Stimulated activated effector memory CD8-positive, alpha-beta T cell treated with anti-CD3 and anti-CD28 coated beads, Interleukin-12 subunit alpha, Interleukin-12 subunit beta, amount 100 ng/mL, for 72 hours (primary cell): ENCODE results near the gene SLC39A7.

ENCODE experiments used
- ATAC-seq: fragments of 150-1000 bp; cut with Tn5 transposase; 2 replicates; pipeline ENCODE4 v1.10.0; 2021
- DNase-seq, 2 donors: peaks; one replicate each; pipeline ENCODE4 v3.0.0; 2021 to 2022; ENCODE audit warnings: low spot score in 2 of 2
- H3K27ac Mint-ChIP-seq: one replicate; pipeline ENCODE4 v1.8.0; 2022; ENCODE audit warnings: mild to moderate bottlenecking, mixed read lengths
- H3K36me3 Mint-ChIP-seq: one replicate; pipeline ENCODE4 v1.8.0; 2022; ENCODE audit warnings: mild to moderate bottlenecking, mixed read lengths
- H3K4me1 Mint-ChIP-seq: one replicate; pipeline ENCODE4 v1.8.0; 2022; ENCODE audit warnings: mixed read lengths
- H3K4me3 Mint-ChIP-seq: one replicate; pipeline ENCODE4 v1.8.0; 2022; ENCODE audit warnings: mild to moderate bottlenecking, mixed read lengths
- H3K9me3 Mint-ChIP-seq: one replicate; pipeline ENCODE4 v1.8.0; 2022; ENCODE audit warnings: mixed read lengths

Gene SLC39A7

DNA sequence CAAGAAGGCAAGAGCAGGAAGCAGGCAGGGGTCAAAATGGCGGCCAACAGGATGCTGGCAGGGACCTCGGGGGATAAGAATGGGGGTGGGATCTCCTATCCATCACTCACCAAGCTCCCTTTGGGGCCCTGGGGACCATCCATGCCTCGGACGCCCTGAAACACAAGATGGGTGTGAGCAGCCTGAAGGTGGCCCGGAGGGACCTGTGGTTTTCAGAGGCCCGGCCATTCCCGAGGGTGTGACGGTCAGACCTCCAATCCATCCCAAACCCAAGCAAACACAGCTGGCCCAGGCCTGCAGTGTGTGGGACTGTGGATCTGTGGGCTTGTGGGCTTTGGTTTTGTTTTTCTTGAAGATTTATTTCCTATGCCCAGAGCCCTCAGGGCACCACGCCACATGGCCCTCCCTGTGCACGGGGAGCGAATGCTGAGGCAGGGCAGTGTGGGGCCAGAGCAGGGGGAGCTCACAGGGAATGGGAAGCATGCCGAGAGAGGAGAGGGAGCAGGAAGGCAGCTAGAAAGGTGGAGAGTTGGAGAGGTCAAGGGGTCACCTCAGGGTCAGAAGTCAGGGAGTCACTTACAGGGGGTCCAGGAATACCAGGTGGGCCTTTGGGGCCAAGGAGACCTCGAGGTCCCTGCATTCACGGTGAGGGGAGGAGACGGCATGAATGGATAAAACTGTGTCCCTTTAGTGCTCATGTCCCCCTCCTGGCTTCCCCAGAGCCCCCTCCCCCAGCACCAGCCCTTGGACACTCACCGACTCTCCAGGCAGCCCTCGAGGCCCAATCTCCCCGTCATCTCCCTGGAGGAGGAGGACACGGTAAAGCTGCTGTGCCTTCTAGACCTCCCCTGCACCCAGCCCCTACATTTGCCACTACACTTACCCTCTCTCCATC, 22.9 kb upstream of the SLC39A7 start:
- Mint-ChIP-seq H3K9me3 (peaks cover 2% of the 10 kb centered on the region), H3K4me3 (no peak overlapping the region), H3K27ac (peak overlapping the region; percentile 8), H3K36me3 (no peaks in the 10 kb centered on the region), H3K4me1 (peaks cover 8% of the 10 kb centered on the region)
- ATAC-seq (no peak), DNase-seq (no peak)

DNA sequence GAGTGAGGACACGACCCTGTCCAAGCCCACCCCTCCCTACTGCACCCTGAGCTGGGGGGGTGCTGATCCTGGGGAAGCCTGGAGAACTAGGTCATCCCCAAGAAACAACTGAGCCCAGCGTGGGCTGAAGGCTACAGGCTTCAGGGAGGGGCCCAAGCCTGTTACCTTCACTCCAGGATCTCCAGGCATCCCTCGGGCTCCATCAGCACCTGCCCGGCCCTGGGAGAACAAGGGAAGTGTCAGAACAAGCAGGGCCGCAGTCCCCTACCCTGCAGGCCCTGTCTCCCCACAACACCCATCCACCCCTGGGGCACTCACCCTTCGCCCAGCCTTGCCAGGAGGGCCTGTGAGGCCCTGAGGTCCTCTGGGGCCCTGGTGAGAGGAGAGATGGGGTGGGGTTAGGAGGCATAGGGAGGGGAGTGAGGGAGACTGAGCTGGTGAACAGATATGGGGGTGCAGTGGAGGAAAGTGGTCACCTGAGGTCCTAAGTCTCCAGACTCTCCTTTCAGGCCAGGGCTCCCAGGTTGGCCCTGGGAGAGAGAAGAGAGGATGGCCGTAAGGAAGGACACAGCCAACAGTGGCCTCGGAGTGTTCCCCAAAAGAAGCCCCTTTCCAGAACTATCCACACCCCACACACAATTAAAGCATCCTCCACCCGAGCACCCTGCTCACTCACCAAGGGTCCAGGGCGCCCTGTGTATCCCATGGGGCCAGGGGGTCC, 21.8 kb upstream of the SLC39A7 start:
- Mint-ChIP-seq H3K36me3 (no peaks in the 10 kb centered on the region), H3K4me3 (no peak overlapping the region), H3K27ac (peak overlapping the region; percentile 43), H3K9me3 (peaks cover 13% of the 10 kb centered on the region), H3K4me1 (peaks cover 19% of the 10 kb centered on the region)
- ATAC-seq (no peak), DNase-seq (no peak)

DNA sequence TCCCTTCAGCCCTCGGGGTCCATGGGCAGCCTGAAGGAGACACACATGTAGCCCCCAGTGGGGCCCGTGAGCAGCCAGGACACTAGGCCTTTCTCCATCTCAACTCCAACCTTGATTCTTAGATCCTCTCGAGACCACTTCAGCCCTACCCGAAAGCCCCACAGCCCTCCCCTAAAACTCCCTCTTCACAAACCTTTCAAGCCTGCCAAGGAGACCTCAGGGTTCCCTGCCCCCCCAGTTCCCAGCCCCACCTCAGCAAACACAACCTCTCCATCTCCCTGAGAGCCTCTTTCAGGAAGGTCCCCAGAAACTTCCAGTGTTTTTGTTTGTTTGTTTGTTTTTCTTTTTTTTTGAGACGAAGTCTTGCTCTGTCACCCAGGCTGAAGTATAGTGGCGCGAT, 19.5 kb upstream of the SLC39A7 start:
- Mint-ChIP-seq H3K4me3 (no peak overlapping the region), H3K4me1 (peaks cover 26% of the 10 kb centered on the region), H3K36me3 (no peaks in the 10 kb centered on the region), H3K9me3 (peaks cover 13% of the 10 kb centered on the region), H3K27ac (peak overlapping the region; percentile 21)
- DNase-seq (no peak), ATAC-seq (no peak)

DNA sequence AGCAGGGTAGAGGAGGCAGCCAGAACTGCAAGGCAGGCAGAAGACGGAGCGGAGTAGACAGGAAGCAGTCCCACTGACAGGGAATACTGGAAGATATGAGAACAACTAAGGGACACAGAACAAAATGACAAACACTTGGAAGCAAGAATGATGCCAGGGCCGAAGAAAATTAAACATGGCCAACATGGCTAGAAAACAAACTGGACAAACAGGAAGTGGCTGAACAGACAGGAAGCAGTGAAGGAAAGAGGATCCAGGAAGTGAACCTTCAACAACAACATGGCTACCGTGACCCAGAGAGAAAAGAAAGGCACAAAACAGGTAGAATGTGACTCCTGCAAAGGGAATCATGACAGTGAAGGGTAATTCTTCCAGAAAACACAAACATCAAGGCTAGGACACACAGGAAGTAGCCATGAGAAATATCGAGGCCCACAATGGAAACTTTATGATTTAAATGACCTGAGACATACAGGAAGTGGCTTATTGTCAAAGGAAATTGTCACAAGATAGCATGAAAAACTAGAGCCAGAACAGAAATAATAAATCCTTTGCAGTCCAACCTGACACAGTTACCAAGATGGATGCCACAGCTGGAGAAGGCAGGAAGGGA, 17.5 kb upstream of the SLC39A7 start:
- peak overlapping the region; percentile 95 for H3K27ac Mint-ChIP-seq

DNA sequence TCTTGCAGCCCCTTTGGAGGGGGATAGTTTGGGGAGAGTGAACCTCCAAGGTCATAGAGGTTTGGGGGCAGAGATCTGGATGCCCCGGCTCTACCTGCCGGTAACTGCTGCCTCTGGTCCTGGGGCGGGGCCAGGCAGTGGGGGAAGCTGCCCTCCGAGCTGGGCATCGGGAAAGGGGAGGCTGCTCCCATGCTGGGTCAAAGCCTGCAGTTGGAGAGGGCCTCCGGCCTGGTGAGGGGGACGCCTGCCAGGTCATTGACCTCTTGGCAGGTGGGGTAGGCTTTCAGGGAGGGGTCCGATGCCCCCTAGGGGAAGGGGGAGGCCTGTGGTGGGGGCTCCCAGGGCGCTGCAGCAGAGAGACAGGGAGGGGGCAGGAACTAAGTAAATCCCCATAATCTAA, 15.5 kb upstream of the SLC39A7 start:
- Mint-ChIP-seq H3K9me3 (peaks cover 13% of the 10 kb centered on the region), H3K4me3 (no peak overlapping the region), H3K36me3 (no peaks in the 10 kb centered on the region), H3K4me1 (peaks cover 32% of the 10 kb centered on the region), H3K27ac (peak overlapping the region; percentile 67)
- DNase-seq (no peak), ATAC-seq (no peak)

More for the DNA sequence above, 17.5 kb upstream of the SLC39A7 start:
- H3K9me3 Mint-ChIP-seq, result peaks cover 13% of the 10 kb centered on the region
- no peak for ATAC-seq
- H3K4me3 Mint-ChIP-seq, result peak overlapping the region; percentile 48
- DNase-seq, result no peak
- H3K36me3 Mint-ChIP-seq, result no peaks in the 10 kb centered on the region
- peaks cover 32% of the 10 kb centered on the region for H3K4me1 Mint-ChIP-seq

DNA sequence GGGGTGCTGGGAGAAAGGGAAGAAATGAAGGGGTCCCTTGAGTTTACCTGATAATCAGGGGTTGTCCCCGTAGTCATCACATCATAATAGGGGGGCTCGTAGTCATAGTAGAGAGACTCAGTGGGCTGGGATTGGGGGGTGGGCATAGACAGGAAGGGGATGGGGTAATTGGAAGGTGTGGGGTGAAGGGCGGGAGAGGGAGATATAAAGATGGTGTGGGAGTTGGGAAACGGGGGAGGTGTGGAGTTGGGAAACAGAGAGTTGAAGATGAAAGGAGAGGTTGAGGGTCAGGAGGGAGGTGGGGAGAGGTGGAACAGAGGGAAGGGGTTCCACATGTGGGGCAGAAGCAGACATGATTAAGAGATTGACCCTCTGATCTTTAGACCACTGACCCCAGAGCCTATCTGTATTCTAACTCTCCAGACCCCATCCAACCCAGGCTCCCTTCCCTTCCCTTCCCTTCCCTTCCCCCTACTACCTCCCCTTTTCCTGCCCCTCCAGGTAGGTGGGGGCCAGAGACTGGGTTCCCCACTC, 14.9 kb upstream of the SLC39A7 start:
- Mint-ChIP-seq H3K4me3 (no peak overlapping the region), H3K36me3 (no peaks in the 10 kb centered on the region), H3K4me1 (peaks cover 32% of the 10 kb centered on the region), H3K9me3 (peaks cover 13% of the 10 kb centered on the region), H3K27ac (no peak overlapping the region)
- DNase-seq (no peak), ATAC-seq (no peak)

DNA sequence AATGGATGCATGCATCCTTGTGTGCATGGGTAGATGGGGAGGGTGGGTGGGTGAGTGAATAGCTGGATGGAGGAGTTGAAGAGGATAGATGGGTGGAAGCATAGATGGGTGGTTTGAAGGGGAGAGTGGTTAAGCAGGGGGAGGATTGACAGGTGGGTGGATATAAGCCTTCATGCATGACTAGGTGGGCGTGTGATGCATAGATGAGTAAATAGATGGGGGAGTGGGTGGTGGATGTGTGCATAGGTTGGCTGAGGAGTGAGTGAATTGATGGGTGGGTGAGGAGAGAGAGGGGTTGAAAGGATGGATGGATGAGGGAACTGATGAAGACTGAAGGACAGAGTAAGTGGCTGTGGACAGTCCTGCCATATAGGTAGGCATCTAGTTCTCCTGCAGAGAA, 12.9 kb upstream of the SLC39A7 start:
- no peak for DNase-seq
- Mint-ChIP-seq H3K27ac (no peak overlapping the region), H3K4me3 (no peak overlapping the region), H3K36me3 (no peaks in the 10 kb centered on the region), H3K9me3 (peaks cover 11% of the 10 kb centered on the region), H3K4me1 (peaks cover 31% of the 10 kb centered on the region)
- ATAC-seq, result no peak

DNA sequence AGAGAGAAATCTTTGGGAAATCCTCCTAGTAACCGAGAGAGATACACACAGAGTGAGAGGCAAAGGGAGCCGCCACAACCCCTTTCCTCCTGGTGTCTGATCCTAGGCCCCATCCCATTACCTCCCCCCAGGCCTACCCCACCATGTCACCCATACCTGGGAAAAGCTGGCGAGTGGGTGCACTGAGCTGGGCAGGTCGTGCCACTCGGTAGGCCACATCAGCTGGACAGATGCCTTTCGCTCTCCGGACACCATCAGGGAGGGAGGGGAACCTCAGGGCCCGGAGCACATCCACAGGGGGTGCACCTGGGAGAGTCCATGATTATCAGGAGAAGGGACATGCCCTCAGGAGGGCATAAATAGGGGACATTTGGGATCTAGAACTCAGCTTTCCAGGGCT, 11.5 kb upstream of the SLC39A7 start:
- Mint-ChIP-seq H3K4me1 (peaks cover 23% of the 10 kb centered on the region), H3K36me3 (peaks cover 8% of the 10 kb centered on the region), H3K27ac (peak overlapping the region; percentile 40), H3K9me3 (no peaks in the 10 kb centered on the region), H3K4me3 (no peak overlapping the region)
- DNase-seq (no peak), ATAC-seq (no peak)

DNA sequence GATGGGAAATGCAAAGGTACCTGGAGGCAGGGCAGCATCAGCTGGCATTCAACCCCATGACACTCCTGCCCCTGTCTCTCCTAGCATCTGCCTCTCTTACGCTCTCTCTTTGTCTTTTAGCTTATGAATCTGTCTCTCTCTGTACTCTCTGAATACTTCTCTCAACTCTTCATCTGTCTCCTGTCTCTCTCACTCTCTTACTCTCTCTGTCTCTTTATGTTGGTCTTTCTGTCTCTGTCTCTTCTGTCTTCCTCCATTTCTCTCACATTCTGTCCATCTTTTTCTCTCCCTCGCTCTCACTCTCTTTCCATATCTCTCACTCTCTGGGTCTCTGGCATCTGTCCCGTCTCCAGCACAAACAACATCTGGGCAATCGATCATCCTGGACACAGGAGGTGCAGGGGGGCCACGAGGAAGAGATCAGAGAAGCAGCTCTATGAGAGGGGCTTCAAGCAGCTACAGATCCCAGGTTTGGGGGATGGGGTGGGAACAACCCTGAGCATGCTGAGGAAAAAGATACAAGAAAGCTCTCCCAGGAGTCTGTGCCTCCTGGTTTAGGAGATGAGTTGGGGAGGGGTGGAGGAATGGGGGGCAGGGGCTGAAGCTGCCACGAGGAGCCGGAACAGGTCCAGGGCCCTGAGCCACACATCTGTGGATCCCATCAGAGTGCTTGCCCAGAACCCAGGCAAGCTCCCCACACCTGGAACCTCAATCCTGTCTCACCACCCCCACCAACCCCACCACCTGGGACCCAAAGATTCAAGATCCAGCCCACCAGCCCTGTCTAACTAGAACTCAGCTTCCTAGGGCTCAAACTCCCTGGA, 10.8 kb upstream of the SLC39A7 start:
- no peak overlapping the region for H3K27ac Mint-ChIP-seq
- DNase-seq (no peak), ATAC-seq (no peak)
- peaks cover 15% of the 10 kb centered on the region for H3K36me3 Mint-ChIP-seq
- no peaks in the 10 kb centered on the region for H3K9me3 Mint-ChIP-seq
- H3K4me1 Mint-ChIP-seq, result peaks cover 18% of the 10 kb centered on the region
- no peak overlapping the region for H3K4me3 Mint-ChIP-seq

DNA sequence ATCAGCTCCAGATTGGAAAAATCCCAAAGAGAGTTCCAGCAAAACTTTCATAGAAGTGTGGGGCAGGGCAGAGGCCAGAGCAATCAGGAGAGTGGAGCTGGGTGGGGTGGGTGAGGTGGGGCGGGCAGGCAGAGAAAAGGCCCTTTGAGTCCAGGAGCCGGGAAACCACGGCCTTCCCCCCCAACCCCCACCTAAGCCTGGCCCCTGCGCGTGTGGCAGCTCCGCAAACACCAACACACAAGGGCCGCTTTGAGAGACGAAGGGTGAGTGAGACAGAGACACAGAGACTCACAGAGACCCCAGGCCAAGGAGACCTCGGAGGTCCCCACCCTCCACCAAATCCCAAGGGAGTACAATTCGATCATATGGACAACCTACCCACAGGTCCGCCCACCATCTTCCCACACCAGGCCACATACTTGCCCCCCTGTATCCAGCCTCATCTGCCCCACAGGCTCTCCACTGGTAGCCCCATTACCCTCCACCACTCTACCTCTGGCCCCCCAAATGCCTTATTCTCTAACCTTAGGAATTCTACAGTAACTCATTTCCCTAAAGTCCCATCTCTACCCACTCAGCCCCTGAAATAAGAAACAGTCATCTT, 10.1 kb upstream of the SLC39A7 start:
- no peak for ATAC-seq
- H3K9me3 Mint-ChIP-seq, result no peaks in the 10 kb centered on the region
- DNase-seq, result no peak
- H3K4me3 Mint-ChIP-seq, result no peak overlapping the region
- peak overlapping the region; percentile 4 for H3K27ac Mint-ChIP-seq
- peaks cover 23% of the 10 kb centered on the region for H3K36me3 Mint-ChIP-seq
- H3K4me1 Mint-ChIP-seq, result peaks cover 20% of the 10 kb centered on the region

DNA sequence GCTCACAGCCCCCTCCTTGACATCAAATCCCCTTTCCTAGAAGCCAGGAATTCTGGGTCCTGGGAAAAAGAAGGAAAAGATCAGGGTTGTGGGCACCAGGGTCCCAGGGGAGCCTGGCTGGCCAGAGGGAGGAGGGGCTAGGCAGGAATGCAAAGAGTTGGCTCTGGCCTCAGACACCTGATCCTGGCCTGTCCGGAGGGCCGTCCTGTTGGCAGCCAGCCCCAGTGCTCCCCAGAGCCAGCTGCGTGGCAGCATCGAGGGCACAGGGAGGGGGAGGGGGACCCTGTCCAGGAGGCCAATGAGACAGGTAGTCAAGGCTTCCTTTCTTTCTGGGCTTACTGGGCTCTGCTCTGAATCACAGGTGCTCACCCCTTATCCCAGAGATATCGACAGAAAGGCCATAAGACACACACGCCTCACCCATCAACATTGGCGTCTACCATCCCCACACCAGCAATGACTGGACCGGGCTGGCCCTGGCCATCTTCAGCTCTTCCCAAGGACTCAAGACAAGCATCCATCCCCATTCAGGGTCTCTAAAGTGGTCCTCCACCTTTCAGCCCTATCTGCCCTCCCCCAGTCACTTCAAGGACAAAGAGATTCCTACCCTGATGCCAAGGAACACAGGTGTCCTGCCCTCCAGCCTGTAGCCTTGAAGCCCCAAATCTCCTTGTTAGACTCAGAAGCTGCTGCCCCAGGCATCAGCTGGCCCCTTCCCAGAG, 9.1 kb upstream of the SLC39A7 start:
- ATAC-seq (no peak), DNase-seq (no peak)
- H3K9me3 Mint-ChIP-seq, result no peaks in the 10 kb centered on the region
- peak overlapping the region; percentile 54 for H3K4me3 Mint-ChIP-seq
- peaks cover 26% of the 10 kb centered on the region for H3K4me1 Mint-ChIP-seq
- peaks cover 32% of the 10 kb centered on the region for H3K36me3 Mint-ChIP-seq
- peak overlapping the region; percentile 4 for H3K27ac Mint-ChIP-seq

DNA sequence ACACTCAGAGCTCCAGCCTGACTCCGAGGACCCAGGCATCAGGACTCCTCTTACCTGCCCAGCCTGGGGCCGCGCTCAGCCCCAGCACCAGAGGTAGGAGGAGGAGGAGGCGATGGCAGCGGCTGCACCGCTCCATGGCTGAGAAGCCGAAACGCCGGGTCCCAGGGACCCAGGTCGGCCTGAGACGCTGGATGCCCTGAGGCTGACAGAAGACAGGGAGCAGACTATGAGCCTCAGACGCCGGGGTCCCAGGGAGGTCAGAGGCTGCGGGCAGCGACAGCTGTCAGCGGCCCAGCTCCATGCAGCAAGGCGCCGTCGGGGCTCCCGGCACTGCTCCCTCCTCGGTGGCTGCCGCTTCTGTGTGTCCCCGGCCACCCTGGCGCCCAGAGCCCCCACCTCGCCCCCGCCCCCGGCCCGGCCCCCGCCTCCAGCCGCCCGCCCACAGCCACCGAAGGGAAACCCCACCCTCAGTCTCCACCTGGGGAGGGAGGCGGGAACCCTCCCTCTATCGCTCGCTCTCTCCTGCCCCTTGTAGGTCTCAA, 8.5 kb upstream of the SLC39A7 start, which contains the start of gene COL11A2:
COL11A2 (minus strand) TSS at position 363 of the 542 bp plus-strand sequence; CDS start at position 136, 227 bp downstream.
- no peak for DNase-seq
- ATAC-seq, result peak; percentile 36
- H3K4me3 Mint-ChIP-seq, result peak within 1 kb of the TSS; percentile 54
- no peaks in the 10 kb centered on the region for H3K9me3 Mint-ChIP-seq
- H3K27ac Mint-ChIP-seq, result no peak within 1 kb of the TSS
- peaks cover 32% of the 10 kb centered on the region for H3K4me1 Mint-ChIP-seq
- H3K36me3 Mint-ChIP-seq, result peaks cover 39% of the 10 kb centered on the region

DNA sequence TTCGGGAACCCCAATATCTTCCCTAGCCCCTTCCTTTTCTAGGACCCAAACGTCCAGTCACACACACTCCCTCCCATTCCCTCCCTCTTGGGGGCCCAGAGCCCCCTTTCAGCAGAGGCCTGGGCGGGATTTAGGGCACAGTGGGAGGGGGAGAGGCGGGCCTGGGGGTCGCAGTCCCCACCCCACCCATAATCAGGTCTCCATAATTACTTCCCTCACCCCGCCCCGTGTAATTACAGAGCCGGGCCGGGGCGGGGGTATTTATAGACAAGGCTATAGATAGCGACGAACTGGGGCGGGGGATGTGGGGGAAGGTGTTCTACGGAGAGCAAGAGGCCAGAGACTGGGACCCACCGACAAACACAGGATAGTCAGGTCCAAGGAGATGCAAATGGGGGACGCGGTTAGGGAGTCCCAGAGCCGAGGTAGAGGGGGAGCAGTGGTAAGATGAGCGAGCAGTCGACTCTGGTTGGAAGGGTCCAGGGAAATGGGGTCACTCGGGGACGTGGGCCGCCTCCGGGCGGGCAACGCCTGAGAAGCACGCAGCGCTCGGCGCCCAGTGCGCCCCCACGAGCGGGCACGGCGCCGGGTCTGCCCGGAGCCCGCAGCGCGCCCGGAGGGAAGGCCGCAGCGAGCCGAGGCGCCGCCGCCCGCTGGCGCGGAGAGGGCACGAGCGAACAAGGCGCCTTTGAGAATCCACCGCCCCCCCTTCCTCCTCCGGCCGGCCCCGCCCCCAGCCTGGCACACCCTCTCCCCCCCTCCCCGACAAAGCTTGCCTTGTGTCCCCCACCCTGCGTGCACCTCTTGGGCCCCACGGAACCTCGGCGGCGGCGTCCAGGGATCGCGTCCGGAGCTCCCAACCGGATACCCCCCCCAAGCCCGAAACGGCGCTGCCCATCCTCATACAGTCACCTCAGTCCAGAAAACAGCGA, 7.7 kb upstream of the SLC39A7 start:
- Mint-ChIP-seq H3K4me3 (peak overlapping the region; percentile 54), H3K9me3 (no peaks in the 10 kb centered on the region), H3K4me1 (peaks cover 32% of the 10 kb centered on the region), H3K27ac (no peak overlapping the region), H3K36me3 (peaks cover 46% of the 10 kb centered on the region)
- ATAC-seq (peak; percentile 19), DNase-seq (no peak)
